ENCODE results near the gene MED12L.

The MED12L gene

GRCh38 chr3:151328298-151328995, 243.0 kb downstream of the MED12L start:
- no peak overlapping the region for H3K4me3 ChIP-seq (ENCODE audit: low read depth, low read length)
- TF ChIP-seq CTCF (IDR thresholded peaks at IDR 0.05; ENCODE audit: borderline replicate concordance, insufficient read depth, low read depth, low read length), result no peak

- no peak for TF ChIP-seq CTCF (IDR thresholded peaks at IDR 0.05; ENCODE audit: borderline replicate concordance, insufficient read depth, low read depth, low read length)
- no peak within 1 kb of the TSS for H3K4me3 ChIP-seq (ENCODE audit: low read depth, low read length)
Measured at GRCh38 chr3:151329363-151329762, 243.9 kb downstream of the MED12L start, which contains the start of gene P2RY13. P2RY13 (minus strand) TSS chr3:151329549; CDS start chr3:151329528, 21 bp downstream.

DNA sequence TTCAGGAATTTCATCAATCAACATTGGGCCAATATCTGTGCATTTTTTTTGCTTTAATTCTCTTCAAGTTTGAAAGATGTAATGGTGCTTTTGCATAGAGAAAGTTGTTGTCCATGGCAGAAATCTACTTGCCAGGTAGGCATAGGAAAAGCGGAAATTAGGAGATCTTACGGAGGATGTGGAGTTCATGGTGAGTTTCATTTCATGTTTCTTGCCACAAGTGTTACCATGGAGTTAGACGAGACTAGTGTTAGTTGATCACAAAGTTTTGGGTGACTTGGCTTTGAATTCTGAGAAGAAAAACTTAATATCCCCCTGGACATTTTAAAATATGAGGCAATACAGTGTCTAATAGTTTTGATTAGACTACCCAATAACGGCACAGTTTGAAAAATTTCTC, 244.9 kb downstream of the MED12L start:
- no peak overlapping the region for H3K4me3 ChIP-seq (ENCODE audit: low read depth, low read length)
- no peak for TF ChIP-seq CTCF (IDR thresholded peaks at IDR 0.05; ENCODE audit: borderline replicate concordance, insufficient read depth, low read depth, low read length)

DNA sequence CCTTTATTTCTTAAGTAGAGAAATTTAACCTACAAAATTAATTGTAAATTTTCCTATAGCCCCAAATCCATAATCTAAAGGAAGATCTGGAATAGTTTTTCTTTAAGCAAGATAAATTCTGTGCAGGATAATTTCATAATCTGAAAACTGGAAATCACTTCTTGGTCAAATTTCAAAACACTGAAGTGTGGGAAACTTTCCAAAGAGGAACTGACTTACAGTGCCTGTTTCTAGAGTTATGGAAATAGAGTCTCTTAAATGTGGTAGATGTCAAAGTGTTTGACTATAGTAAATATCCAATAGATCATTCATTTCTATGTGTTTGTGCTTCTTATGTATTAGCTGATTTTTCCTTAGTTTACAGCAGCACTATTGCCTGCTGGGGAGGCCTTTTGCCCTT, 245.4 kb downstream of the MED12L start:
- TF ChIP-seq CTCF (IDR thresholded peaks at IDR 0.05; ENCODE audit: borderline replicate concordance, insufficient read depth, low read depth, low read length), result no peak
- H3K4me3 ChIP-seq (ENCODE audit: low read depth, low read length), result no peak overlapping the region

DNA sequence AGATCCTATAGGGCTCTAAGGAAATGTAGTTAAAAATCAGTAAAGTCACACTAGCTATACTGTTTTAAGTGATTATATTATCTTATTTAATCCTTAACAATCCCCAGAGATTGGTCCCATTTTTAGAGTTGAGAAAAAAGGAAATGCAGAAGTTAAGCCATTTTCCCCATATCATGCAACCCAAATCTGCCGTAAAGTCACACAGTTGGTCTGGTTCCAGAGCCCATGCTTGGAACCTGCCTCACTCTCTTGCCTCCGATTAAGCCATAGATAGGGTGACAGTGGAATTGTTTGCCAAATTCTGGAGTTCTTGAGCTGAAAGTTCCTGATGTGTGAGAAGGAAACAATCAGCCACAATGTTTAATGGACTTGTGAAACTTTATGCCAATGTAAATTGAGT, 246.2 kb downstream of the MED12L start:
- no peak overlapping the region for H3K4me3 ChIP-seq (ENCODE audit: low read depth, low read length)
- no peak for TF ChIP-seq CTCF (IDR thresholded peaks at IDR 0.05; ENCODE audit: borderline replicate concordance, insufficient read depth, low read depth, low read length)

GRCh38 chr3:151345859-151346258, 260.4 kb downstream of the MED12L start:
- no peak for TF ChIP-seq CTCF (IDR thresholded peaks at IDR 0.05; ENCODE audit: borderline replicate concordance, insufficient read depth, low read depth, low read length)
- H3K4me3 ChIP-seq (ENCODE audit: low read depth, low read length), result no peak overlapping the region

DNA sequence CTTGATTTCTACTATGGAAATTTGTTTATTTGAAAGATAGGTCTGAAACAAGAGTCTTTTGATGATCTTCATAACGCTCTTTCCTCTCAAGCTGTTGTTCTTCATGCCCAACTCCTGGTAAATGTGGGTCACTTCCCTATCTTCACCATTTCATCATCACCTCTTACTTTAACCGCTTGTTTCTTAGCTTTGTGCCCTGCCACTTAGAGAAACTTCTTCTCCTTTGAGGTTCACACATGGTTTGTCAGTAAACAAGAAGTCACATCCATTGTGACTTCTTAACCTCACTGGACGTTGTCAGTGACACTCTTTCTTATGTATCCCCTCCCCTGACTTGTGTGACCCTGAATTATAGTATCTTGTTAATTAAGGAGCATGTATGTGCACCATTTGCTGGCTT, 260.8 kb downstream of the MED12L start:
- no peak overlapping the region for H3K4me3 ChIP-seq (ENCODE audit: low read depth, low read length)
- TF ChIP-seq CTCF (IDR thresholded peaks at IDR 0.05; ENCODE audit: borderline replicate concordance, insufficient read depth, low read depth, low read length), result no peak
